ENCODE results near the gene UGT1A6.

The UGT1A6 gene

GRCh38 chr2:233792720-233793119 lies 100.0 kb downstream of the UGT1A6 start:
- Histone ChIP-seq H3K36me3 (ENCODE audit: insufficient read depth, low read length) (no peaks in the 10 kb centered on the region), H3K79me2 (ENCODE audit: insufficient read depth, low read length) (no peaks in the 10 kb centered on the region), H3K9me3 (ENCODE audit: low read length) (no peaks in the 10 kb centered on the region), H3F3A (ENCODE audit: insufficient read depth, low read length) (no peaks in the 10 kb centered on the region), H2AFZ (ENCODE audit: low read length) (no peak overlapping the region), H3K27ac (ENCODE audit: low read depth, low read length, poor library complexity, severe bottlenecking) (no peak overlapping the region), H3K9me2 (ENCODE audit: low read depth, low read length) (no peaks in the 10 kb centered on the region), H3K9ac (ENCODE audit: low read length) (no peak overlapping the region), H3K4me3 (ENCODE audit: low read depth, low read length, poor library complexity, severe bottlenecking) (peak overlapping the region; percentile 24), H3K4me1 (ENCODE audit: insufficient read depth, low read length, severe bottlenecking) (peaks cover 21% of the 10 kb centered on the region), H3K4me2 (ENCODE audit: low read length) (peak overlapping the region; percentile 44), H4K20me1 (ENCODE audit: insufficient read depth, low read length) (no peaks in the 10 kb centered on the region), H3K27me3 (ENCODE audit: insufficient read depth, low read length) (no peaks in the 10 kb centered on the region; the same call in 1 of the 2 replicates)
- no peak for TF ChIP-seq CTCF (IDR thresholded peaks at IDR 0.05; ENCODE audit: low read length)

- H2AFZ ChIP-seq (ENCODE audit: low read length): no peak overlapping the region
- no peaks in the 10 kb centered on the region for H3K79me2 ChIP-seq (ENCODE audit: insufficient read depth, low read length)
- no peaks in the 10 kb centered on the region for H3F3A ChIP-seq (ENCODE audit: insufficient read depth, low read length)
- H3K36me3 ChIP-seq (ENCODE audit: insufficient read depth, low read length): no peaks in the 10 kb centered on the region
- H3K4me1 ChIP-seq (ENCODE audit: insufficient read depth, low read length, severe bottlenecking): peaks cover 21% of the 10 kb centered on the region
- TF ChIP-seq CTCF (IDR thresholded peaks at IDR 0.05; ENCODE audit: low read length): no peak
- TF ChIP-seq EZH2 (IDR thresholded peaks at IDR 0.05; ENCODE audit: borderline replicate concordance, low read length): no peak
- no peaks in the 10 kb centered on the region for H3K9me3 ChIP-seq (ENCODE audit: low read length)
- H3K9me2 ChIP-seq (ENCODE audit: low read depth, low read length): no peaks in the 10 kb centered on the region
- H3K27me3 ChIP-seq (ENCODE audit: insufficient read depth, low read length): no peaks in the 10 kb centered on the region; the same call in 1 of the 2 replicates
- H3K4me2 ChIP-seq (ENCODE audit: low read length): peak overlapping the region; percentile 55; the same call in 1 of the 2 replicates
- peak overlapping the region; percentile 51 for H3K4me3 ChIP-seq (ENCODE audit: low read depth, low read length, poor library complexity, severe bottlenecking)
- no peaks in the 10 kb centered on the region for H4K20me1 ChIP-seq (ENCODE audit: insufficient read depth, low read length)
- no peak overlapping the region for H3K9ac ChIP-seq (ENCODE audit: low read length)
- H3K27ac ChIP-seq (ENCODE audit: low read depth, low read length, poor library complexity, severe bottlenecking): no peak overlapping the region
Observed at GRCh38 chr2:233793465-233794127, 100.9 kb downstream of the UGT1A6 start.

- TF ChIP-seq CTCF (IDR thresholded peaks at IDR 0.05; ENCODE audit: low read length): no peak
- TF ChIP-seq EZH2 (IDR thresholded peaks at IDR 0.05; ENCODE audit: borderline replicate concordance, low read length): no peak
- no peaks in the 10 kb centered on the region for H3K36me3 ChIP-seq (ENCODE audit: insufficient read depth, low read length)
- H3K9me2 ChIP-seq (ENCODE audit: low read depth, low read length): no peaks in the 10 kb centered on the region
- H2AFZ ChIP-seq (ENCODE audit: low read length): no peak overlapping the region
- no peaks in the 10 kb centered on the region for H4K20me1 ChIP-seq (ENCODE audit: insufficient read depth, low read length)
- H3F3A ChIP-seq (ENCODE audit: insufficient read depth, low read length): no peaks in the 10 kb centered on the region
- peak overlapping the region; percentile 16; the same call in 1 of the 2 replicates for H3K9ac ChIP-seq (ENCODE audit: low read length)
- peak overlapping the region; percentile 55 for H3K4me2 ChIP-seq (ENCODE audit: low read length)
- H3K27ac ChIP-seq (ENCODE audit: low read depth, low read length, poor library complexity, severe bottlenecking): no peak overlapping the region
- peaks cover 21% of the 10 kb centered on the region for H3K4me1 ChIP-seq (ENCODE audit: insufficient read depth, low read length, severe bottlenecking)
- peak overlapping the region; percentile 51 for H3K4me3 ChIP-seq (ENCODE audit: low read depth, low read length, poor library complexity, severe bottlenecking)
- H3K9me3 ChIP-seq (ENCODE audit: low read length): no peaks in the 10 kb centered on the region
- no peaks in the 10 kb centered on the region for H3K79me2 ChIP-seq (ENCODE audit: insufficient read depth, low read length)
- no peaks in the 10 kb centered on the region; the same call in 1 of the 2 replicates for H3K27me3 ChIP-seq (ENCODE audit: insufficient read depth, low read length)
Observed at GRCh38 chr2:233794128-233794658, 101.5 kb downstream of the UGT1A6 start.
